GM12878 (cell line): Measurements from ENCODE around the gene UBXN11. TPM values are rescaled to one million over a fixed set of nuclear protein-coding genes. Genes with fewer than 3 reads are reported as not detected.

Experiments
- ATAC-seq: fragments of 200-7000 bp; cut with Tn5 transposase; 3 replicates; pipeline ENCODE4 v1.9.1; 2020; ENCODE audit warnings: mild to moderate bottlenecking, moderate library complexity
- BruUV-seq: library from RNA; stranded (reverse); fragments of 400-500 nt; replicated peaks from 2 replicates; lab custom pipeline; 2021; lab: Mats Ljungman, UMichigan
- CTCF ChIA-PET: fragments of 300-600 bp; sonication (Branson Sonifier 250); formaldehyde crosslinking; extraction: SDS; loops from one replicate; lab custom pipeline; 2021; ENCODE audit warnings: inconsistent platforms; lab: Yijun Ruan, JAX
- POLR2A ChIA-PET: fragments of 350-600 bp; formaldehyde crosslinking; extraction: SDS; loops from one replicate; lab custom pipeline; 2021; ENCODE audit warnings: inconsistent platforms; lab: Charles Lee
- RAD21 ChIA-PET: fragments of 300-600 bp; sonication (Branson Sonifier 250); formaldehyde crosslinking; loops from one replicate; lab custom pipeline; 2023; ENCODE audit warnings: antibody characterized with exemption; ENCODE audit not compliant: unreplicated experiment; lab: Charles Lee
- SMC1A ChIA-PET: fragments of 300-600 bp; sonication (Branson Sonifier 250); formaldehyde crosslinking; loops from one replicate; lab custom pipeline; 2023; ENCODE audit not compliant: unreplicated experiment, uncharacterized antibody; lab: Charles Lee
- DNase-seq: peaks from one replicate; pipeline ENCODE4 v3.0.0-alpha.2; 2011; ENCODE audit warnings: low read depth, low spot score
- FAIRE-seq: peaks from 3 replicates; lab custom pipeline; 2011; peaks lifted over from hg19 to GRCh38; lab: Jason Lieb, UNC
- H2AFZ ChIP-seq: 2 replicates; pipeline ENCODE4 v1.6.0; 2011; ENCODE audit warnings: low read depth, low read length, control low read depth; ENCODE audit not compliant: control insufficient read depth
- H3K27ac ChIP-seq: 2 replicates; pipeline ENCODE4 v1.5.1; 2011; ENCODE audit warnings: control low read depth; ENCODE audit not compliant: control insufficient read depth, insufficient read depth
- H3K27me3 ChIP-seq, 2 experiments: replicated peaks in 1 of 2; 2 replicates each; pipeline versions ENCODE4 v1.6.0 to v1.6.1; 2011; ENCODE audit warnings: low read length in 1 of 2; ENCODE audit not compliant: control insufficient read depth in 2 of 2, insufficient read depth in 2 of 2
- H3K36me3 ChIP-seq, 2 experiments: 2 replicates each; pipeline ENCODE4 v1.5.1; 2011; ENCODE audit warnings: low read length in 1 of 2; ENCODE audit not compliant: control insufficient read depth in 2 of 2, insufficient read depth in 2 of 2
- H3K4me1 ChIP-seq: 2 replicates; pipeline ENCODE4 v1.6.1; 2011; ENCODE audit warnings: mild to moderate bottlenecking, low read length, moderate library complexity, mixed read lengths; ENCODE audit not compliant: control insufficient read depth, insufficient read depth
- H3K4me2 ChIP-seq: 2 replicates; pipeline ENCODE4 v1.6.0; 2011; ENCODE audit warnings: control low read depth; ENCODE audit not compliant: control insufficient read depth, insufficient read depth
- H3K4me3 ChIP-seq: fragments of 200-600 bp; sonication (generic); 2 replicates; pipeline ENCODE4 v1.5.1; 2016
- H3K79me2 ChIP-seq: 2 replicates; pipeline ENCODE4 v1.6.0; 2011; ENCODE audit warnings: low read length; ENCODE audit not compliant: control insufficient read depth, insufficient read depth
- H3K9ac ChIP-seq: 2 replicates; pipeline ENCODE4 v1.8.0; 2011; ENCODE audit warnings: low read length, control low read depth, mixed read lengths; ENCODE audit not compliant: control insufficient read depth, insufficient read depth
- H3K9me3 ChIP-seq: replicated peaks from 3 replicates; pipeline ENCODE4 v1.5.1; 2011; ENCODE audit warnings: mild to moderate bottlenecking, low read length; ENCODE audit not compliant: control insufficient read depth, insufficient read depth
- H4K20me1 ChIP-seq: 2 replicates; pipeline ENCODE4 v1.6.0; 2011; ENCODE audit not compliant: control insufficient read depth, insufficient read depth
- EED ChIP-seq: sonication (generic); IDR thresholded peaks from 2 replicates; pipeline ENCODE4 v1.6.1; 2016; ENCODE audit warnings: antibody characterized with exemption, low read depth
- HDGF ChIP-seq: fragments of 450-650 bp; IDR thresholded peaks from 2 replicates; pipeline ENCODE4 v1.6.1; 2016; ENCODE audit warnings: antibody characterized with exemption
- KDM1A ChIP-seq: fragments of 200-600 bp; sonication (generic); IDR thresholded peaks from 2 replicates; pipeline ENCODE4 v1.6.1; 2016; ENCODE audit warnings: borderline replicate concordance
- NKRF ChIP-seq: fragments of 450-650 bp; conservative IDR thresholded peaks from 2 replicates; pipeline ENCODE4 v1.6.1; 2017; ENCODE audit warnings: mild to moderate bottlenecking, moderate library complexity
- PAX5 ChIP-seq: IDR thresholded peaks from 2 replicates; pipeline ENCODE4 v1.6.1; 2011; ENCODE audit warnings: low read depth, low read length, borderline replicate concordance
- POLR2A ChIP-seq: IDR thresholded peaks from 2 replicates; pipeline ENCODE4 v1.6.1; 2011; ENCODE audit warnings: low read depth, mild to moderate bottlenecking, low read length
- WGBS: methylation state at CpG from one replicate; pipeline ENCODE4 v1.1.6; 2016; ENCODE audit warnings: low lambda C conversion rate; ENCODE audit not compliant: insufficient replicate concordance, insufficient coverage; ENCODE audit errors: missing lambda C conversion rate; 5-methylcytosine and 5-hydroxymethylcytosine counted together
- in situ Hi-C: fragments of 300-500 bp; cut with MboI; formaldehyde crosslinking; loops from 9 replicates; pipeline ENCODE4 v1.14.3; 2018; ENCODE audit warnings: mixed read lengths
- intact Hi-C: fragments of 100-400 bp; cut with micrococcal nuclease; formaldehyde crosslinking; loops from one replicate; pipeline ENCODE4 v1.14.2; 2022; ENCODE audit not compliant: unreplicated experiment
- polyA plus RNA-seq, 11 experiments: library from polyadenylated mRNA; depleted of rRNA in 4 of 11; unstranded in 6 of 11; stranded (reverse) in 5 of 11; fragments of >200 nt; fragmentation: Nextera tagmentation in 4 of 11; fragmentation: Illumina TruSeq in 1 of 11; extraction: Ambion mirVana in 4 of 11; extraction: Trizol in 1 of 11; gene quantifications; 1 replicate in 1 of 11; 2 replicates in 10 of 11; pipeline versions ENCODE4 v1.2.1 to v1.2.3, GENCODE V29; 2011 to 2016; ENCODE audit warnings: inconsistent platforms in 2 of 11, missing spikeins in 2 of 11, low read depth in 1 of 11
- total RNA-seq, 4 experiments: library from RNA; depleted of rRNA in 3 of 4; stranded (reverse); fragments of >200 nt in 3 of 4; fragmentation: Illumina TruSeq in 1 of 4; extraction: Trizol in 1 of 4; gene quantifications; 2 replicates each; pipeline versions ENCODE4 v1.2.1 to v1.2.3, GENCODE V29; 2013 to 2021

Gene UBXN11
- total and polyA plus RNA-seq, 10 of the 15 experiments (the other 5 are each of a cell fraction or from before 2014, with no cell fraction given), result 0.32 to 34.4 (median 9.6) TPM

DNA sequence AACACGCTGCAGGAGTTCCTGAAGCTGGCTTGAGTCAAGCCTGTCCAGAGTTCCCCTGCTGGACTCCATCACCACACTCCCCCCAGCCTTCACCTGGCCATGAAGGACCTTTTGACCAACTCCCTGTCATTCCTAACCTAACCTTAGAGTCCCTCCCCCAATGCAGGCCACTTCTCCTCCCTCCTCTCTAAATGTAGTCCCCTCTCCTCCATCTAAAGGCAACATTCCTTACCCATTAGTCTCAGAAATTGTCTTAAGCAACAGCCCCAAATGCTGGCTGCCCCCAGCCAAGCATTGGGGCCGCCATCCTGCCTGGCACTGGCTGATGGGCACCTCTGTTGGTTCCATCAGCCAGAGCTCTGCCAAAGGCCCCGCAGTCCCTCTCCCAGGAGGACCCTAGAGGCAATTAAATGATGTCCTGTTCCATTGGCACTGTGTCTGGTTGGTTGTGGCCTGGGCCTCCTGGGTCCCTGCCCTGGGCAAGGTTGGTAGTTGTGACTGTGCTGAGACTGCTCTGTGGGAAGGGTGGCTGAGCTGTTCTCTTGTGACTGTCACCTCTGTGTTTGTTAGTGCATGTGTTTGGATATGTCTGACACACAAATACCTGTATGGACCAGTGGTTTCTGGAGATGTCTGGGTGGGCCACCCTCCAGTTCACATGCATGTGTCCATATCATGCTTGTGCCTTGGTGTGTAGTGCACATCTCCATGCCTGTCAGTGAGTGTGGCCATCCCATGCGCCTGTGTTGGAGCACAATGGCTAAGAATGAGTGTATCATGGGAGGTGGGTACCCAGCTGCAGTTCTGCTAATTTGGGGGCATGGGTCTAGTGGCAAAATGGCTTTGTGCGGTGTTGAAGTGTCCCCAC, 25.1 kb downstream of the UBXN11 start:
- ChIA-PET SMC1A (interaction anchor here (2.6 to 9.1 kb wide), 2 partner anchors 7 to 39 kb away, joined by 18 to 119 read pairs; partner anchors contain the start of gene CD52), RAD21 (interaction anchor here (1.0 to 8.9 kb wide), 5 partner anchors 26 to 135 kb away, joined by 3 to 113 read pairs (median 3); partner anchors contain the start of gene CD52), CTCF (interaction anchor here (1.6 to 18.0 kb wide), 5 partner anchors 7 to 135 kb away, joined by 8 to 879 read pairs (median 68); partner anchors contain the start of genes CD52 and CEP85), POLR2A (interaction anchor here (0.6 to 2.0 kb wide), 4 partner anchors 34 to 46 kb away, joined by 3 to 11 read pairs (median 4); partner anchors contain the start of gene CD52)
- intact Hi-C loops (no loop called here), in situ Hi-C loops (no loop called here)
- Histone ChIP-seq H3K27me3 (no peaks in the 10 kb centered on the region), H3K79me2 (peaks cover 26% of the 10 kb centered on the region), H3K27ac (no peak overlapping the region), H3K4me3 (peak overlapping the region; percentile 88; the same call in 1 of the 2 replicates), H3K4me2 (peak overlapping the region; percentile 98), H3K36me3 (peaks cover 14 to 15% of the 10 kb centered on the region in 2 experiments), H2AFZ (no peak overlapping the region), H4K20me1 (no peaks in the 10 kb centered on the region), H3K9me3 (no peaks in the 10 kb centered on the region), H3K4me1 (peaks cover 52% of the 10 kb centered on the region), H3K9ac (peak overlapping the region; percentile 91)
- 84% methylated on average over 4 of the region's 5 CpGs for WGBS
- TF ChIP-seq EED (no peak), POLR2A (0 out of 2 replicates have a peak, but pooled peaks have one; percentile 47)
- TSS peak; percentile 88 for BruUV-seq
- no peak for FAIRE-seq
- ATAC-seq, result no peak
- no peak for DNase-seq

GRCh38 chr1:26280333-26281042, 25.9 kb downstream of the UBXN11 start:
- no peak for DNase-seq
- SMC1A ChIA-PET, result interaction anchor here (1.2 to 9.1 kb wide), 4 partner anchors 8 to 45 kb away, joined by 3 to 119 read pairs (median 12); partner anchors contain the start of gene CD52
- H3K27ac ChIP-seq, result peak overlapping the region; percentile 87
- CTCF ChIA-PET, result interaction anchor here (1.4 to 18.0 kb wide), 7 partner anchors 8 to 136 kb away, joined by 4 to 879 read pairs (median 13); partner anchors contain the start of genes CD52 and CEP85
- peak overlapping the region; percentile 88 for H3K4me3 ChIP-seq
- peaks cover 53% of the 10 kb centered on the region for H3K4me1 ChIP-seq
- POLR2A ChIA-PET, result interaction anchor here (0.6 to 3.5 kb wide), 7 partner anchors 8 to 98 kb away, joined by 3 to 31 read pairs (median 5); partner anchors contain the start of gene CD52
- RAD21 ChIA-PET, result interaction anchor here (0.7 to 8.9 kb wide), 6 partner anchors 8 to 136 kb away, joined by 3 to 113 read pairs (median 3); partner anchors contain the start of gene CD52
- peak overlapping the region; percentile 98 for H3K4me2 ChIP-seq
- ATAC-seq, result no peak
- H2AFZ ChIP-seq, result peak overlapping the region; percentile 92; the same call in 1 of the 2 replicates
- H3K27me3 ChIP-seq, result no peaks in the 10 kb centered on the region
- 34% methylated on average over 17 of the region's 20 CpGs for WGBS
- no peaks in the 10 kb centered on the region for H3K9me3 ChIP-seq
- in situ Hi-C loops, result no loop called here
- BruUV-seq, result no TSS peak
- H3K79me2 ChIP-seq, result peaks cover 26% of the 10 kb centered on the region
- peaks cover 14 to 17% of the 10 kb centered on the region in 2 experiments for H3K36me3 ChIP-seq
- H3K9ac ChIP-seq, result peak overlapping the region; percentile 91
- no peaks in the 10 kb centered on the region for H4K20me1 ChIP-seq
- no peak for FAIRE-seq
- peak; percentile 72; the same call in 1 of the 2 replicates for TF ChIP-seq HDGF
- 0 out of 2 replicates have a peak, but pooled peaks have one; percentile 27 for TF ChIP-seq NKRF
- no peak for TF ChIP-seq KDM1A
- TF ChIP-seq PAX5, result 0 out of 2 replicates have a peak, but pooled peaks have one; percentile 1
- TF ChIP-seq, all 136 proteins: peak for 3
- intact Hi-C loops, result no loop called here
